Suppressor macrophage treated with lipopolysaccharide for 4 hours (primary cell): ENCODE results near the gene PFKFB3.
A peak's percentile ranks its signal among the peaks of the same experiment; 100 is the strongest.
"Not testable (repeated sequence)": the region's sequence is repeated elsewhere in the genome, so short reads cannot be mapped to it uniquely, and the experiment has no call there.

Source experiments
- DNase-seq: peaks from one replicate; pipeline ENCODE4 v3.0.0-alpha.2; 2020

The PFKFB3 gene

DNA sequence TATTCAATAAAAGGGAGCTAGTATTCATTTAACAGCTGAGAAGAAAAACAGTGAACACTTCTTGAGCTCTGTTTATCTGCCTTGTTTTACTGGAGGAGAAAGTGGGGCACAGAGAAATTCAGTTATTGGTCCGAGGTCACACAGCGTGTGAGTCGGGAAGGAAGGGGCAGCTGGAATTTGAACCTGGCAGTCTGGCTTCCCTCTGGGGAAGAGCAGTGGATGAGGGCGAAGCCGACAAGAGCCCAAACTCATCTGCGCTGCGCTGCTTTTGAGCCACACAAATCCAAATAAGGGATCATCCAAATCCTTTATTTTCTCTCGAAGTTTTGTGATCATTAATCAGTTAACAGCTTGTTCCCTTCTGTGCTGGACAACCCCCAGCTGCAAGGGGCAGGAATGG lies 23.7 kb upstream of the PFKFB3 start:
- DNase-seq: no peak

DNA sequence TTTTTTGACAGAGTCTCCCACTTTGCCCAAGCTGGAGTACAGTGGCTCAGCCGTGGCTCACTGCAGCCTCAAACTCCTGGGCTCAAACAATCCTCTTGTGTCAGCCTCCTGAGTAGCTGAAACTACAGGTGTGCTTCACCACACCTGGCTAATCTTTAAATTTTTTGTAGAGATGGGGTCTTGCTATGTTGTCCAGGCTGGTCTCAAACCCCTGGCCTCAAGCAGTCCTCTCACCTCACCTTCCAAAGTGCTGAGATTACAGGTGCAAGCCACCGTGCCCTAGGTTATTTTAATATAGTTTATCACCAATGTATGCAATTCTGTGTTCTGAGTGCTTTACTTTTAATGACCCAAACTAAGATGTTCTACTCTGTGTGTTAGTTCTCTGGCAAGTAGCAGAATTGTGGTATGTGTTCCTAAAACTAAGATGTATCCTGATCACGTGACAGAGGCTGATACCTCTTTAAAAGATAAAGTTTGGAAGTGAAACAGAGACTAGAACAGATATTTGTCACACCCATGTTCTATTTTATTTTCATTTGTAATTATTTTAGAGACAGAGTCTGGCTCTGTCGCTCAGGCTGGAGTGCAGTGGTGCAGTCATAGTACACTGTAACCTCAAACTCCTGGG lies 22.1 kb upstream of the PFKFB3 start:
- DNase-seq: no peak

DNA sequence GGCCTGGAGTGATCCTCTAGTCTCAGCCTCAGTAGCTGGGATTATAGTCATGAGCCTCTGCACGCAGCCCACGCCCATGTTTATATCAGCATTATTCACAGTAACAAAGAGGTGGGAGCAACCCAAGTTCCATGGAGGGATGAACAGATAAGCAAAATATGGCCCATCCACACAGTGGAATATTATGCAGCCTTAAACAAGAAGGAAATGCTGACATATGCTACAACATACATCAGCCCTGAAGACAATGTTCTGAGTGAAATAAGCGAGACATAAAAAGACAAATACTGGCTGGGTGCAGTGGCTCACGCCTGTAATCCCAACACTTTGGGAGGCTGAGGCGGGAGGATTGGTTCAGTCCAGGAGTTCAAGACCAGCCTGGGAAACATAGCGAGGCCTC lies 21.5 kb upstream of the PFKFB3 start:
- DNase-seq: no peak

DNA sequence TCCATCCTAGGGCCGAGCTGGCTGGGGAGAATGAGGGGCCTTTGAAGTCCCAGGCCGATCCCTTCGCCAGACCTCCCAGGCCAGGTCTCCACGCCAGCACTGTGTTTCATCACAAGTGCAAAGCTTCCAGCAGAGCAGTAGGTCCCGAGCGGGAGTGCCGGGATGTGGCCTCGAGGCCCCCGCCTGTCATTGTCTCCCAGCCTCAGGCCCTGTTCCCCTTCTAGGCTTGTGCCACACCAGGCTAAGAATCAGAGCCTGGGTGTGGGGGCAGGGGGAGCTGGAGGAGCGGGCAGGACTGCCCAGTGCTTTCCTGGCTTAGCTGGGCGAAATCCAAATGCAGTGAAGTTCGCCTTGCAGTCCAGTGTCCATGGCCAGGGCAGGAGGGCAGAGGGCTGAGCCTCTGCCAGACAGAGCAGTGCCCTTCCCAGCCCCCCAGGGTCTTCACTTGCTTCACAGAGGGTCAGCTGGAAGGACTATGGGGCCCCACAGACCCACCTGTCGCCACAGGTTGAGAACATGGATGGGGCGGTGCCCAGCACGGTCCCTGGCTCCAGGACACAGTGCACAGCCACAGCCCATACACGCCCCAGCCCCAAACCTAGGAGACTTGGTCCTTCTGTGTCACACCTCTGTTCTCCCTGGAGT lies 20.2 kb upstream of the PFKFB3 start:
- DNase-seq: no peak

DNA sequence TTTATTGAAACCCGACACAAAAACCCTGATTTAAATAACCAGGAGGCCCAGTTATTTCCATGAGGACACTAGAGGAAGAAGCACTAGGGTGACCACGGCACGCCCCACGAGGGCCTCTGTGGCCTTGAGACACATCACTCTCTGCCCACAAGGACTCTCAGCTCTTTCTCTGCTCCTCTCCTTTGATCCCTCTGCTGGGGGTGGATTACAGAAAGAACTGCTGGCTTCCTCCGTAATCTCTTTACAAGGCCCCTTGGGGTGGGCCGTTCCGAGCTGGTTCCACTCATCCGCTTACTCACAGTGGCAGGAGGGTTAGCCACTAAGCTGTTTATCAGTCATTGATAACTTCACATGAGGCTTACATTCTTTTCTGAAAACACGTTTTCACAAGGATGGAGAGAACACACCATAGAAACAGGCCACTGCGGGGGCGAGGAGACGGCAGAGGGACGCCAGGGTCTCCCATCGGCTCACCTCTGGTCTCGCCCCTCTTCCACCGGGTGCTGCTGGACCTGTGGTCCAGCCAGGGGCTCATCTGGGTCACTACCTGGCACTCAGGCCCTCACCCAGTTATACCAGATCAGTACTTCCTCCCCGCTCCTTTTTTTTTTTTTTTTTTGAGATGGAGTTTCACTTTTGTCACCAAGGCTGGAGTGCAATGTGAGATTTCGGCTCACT lies 17.6 kb upstream of the PFKFB3 start:
- DNase-seq: no peak

DNA sequence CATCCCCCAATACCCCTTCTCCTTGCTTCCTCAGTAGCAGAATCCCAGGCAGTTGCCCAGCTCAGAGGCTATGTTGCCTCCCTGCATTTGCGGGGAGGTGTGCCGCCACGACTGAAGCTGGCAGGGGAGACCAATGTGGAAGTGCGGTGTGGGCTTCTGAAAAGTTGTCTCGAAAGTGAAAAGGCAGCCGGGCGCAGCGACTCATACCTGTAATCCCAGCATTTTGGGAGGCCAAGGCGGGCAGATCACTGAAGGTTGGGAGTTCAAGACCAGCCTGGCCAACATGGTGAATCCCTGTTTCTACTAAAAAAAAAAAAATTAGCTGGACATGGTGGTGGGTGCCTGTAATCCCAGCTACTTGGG lies 15.9 kb upstream of the PFKFB3 start:
- DNase-seq: no peak

DNA sequence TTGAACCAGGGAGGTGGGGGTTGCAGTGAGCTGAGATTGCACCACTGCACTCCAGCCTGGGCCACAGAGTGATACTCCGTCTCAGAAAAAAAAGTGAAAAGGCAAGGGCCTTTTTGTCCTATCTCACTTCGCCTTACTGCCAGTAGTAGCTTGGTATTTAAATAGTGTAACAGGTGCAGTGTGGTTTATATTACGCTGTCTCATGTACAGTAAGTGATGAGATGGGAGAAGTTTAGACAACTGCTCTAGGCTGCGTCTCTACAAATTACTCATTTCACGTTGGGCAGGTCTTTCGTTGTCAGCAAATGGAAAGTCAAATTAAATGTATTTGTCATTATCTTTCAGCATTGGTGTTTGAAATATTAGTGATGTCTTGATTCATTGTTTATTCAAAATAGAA lies 15.5 kb upstream of the PFKFB3 start:
- no peak for DNase-seq

DNA sequence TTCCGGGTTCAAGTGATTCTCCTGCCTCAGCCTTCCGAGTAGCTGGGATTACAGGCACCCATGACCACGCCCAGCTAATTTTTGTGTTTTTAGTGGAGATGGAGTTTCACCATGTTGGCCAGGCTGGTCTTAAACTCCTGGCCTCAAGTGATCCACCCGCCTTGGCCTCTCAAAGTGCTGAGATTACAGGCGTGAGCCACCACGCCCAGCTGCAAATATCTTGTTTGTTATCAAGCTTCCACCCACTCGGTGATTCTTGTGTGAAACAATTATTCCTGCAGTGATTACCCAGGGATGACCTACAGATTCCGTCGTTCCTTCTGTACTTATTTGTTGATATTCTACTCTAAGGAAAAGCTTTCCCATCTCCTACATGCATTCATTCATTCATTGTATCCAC lies 12.7 kb upstream of the PFKFB3 start:
- not testable (repeated sequence) for DNase-seq

DNA sequence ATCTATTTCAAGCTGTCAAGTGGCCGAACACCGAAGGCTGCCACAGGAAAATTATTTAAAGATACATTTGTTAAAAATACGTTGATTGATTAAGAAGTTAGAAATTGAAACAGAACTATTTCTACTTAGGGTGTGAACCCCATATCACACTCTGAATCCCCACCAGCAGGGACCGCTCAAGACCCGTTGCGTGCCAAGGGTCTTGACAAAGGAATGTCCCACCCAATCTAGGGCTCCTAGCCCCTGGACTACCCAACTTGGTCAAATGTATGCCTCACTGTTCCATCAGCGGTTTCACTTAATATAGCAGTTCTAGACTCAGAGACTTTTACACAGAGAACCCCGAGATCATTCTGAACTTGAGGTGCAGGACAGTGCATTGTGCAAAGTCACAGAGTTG lies 11.6 kb upstream of the PFKFB3 start:
- DNase-seq: no peak

DNA sequence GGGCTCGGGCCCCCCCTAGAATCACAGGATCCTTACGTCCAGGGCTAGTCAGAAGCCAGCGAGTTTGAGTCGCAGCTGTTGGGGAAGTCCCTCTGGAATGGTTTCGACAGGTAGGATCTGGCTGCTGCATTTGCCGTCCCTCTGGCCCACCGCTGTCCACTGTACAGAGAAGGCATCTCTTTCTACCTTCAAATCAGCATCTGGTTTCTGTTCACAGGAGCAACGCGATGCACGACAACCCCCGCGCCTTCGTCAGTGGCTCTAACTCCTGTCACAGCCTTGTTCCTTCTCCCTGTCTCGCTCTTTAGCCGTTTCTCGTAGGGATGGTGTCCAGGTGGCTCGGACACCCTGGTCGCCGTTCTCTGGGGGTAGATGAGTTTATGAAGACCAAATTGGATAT lies 11.2 kb upstream of the PFKFB3 start:
- no peak for DNase-seq

DNA sequence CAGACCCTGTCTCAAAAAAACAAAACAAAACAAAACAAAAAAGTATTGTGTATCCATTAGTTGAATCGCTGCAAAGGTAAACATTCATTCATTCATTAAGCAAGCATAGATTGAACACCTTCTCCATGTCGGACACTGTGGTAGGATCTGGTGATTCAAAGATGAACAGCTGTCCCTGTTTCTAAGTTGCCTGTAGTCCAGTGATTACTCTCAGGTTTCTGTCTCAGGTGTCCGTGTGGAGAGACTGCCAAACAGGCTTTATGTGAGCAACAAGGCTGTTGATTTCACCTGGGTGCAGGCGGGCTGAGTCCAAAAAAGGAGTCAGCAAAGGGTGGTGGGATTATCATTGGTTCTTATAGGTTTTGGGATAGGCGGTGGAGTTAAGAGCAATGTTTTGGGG lies 9.4 kb upstream of the PFKFB3 start:
- DNase-seq: not testable (repeated sequence)

DNA sequence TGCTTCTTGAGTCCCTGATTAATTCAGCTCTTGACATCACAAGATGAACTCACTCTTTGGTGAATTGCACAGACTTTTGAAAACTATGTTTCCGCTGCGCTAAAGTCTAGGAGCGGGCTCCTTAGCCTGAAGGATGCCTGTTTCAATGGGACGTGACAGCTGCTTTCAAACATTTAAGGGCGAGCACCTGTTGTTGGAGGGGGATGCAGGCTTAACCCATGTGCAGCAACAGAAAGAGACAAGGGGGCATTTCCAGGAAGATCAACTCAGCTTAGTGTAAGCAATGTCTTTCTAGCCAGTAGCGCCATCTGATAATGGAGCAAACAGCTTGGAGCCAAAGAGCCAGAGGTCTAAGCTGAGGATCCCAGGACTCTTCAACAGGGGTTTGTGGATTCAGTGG lies 8.4 kb upstream of the PFKFB3 start:
- DNase-seq: no peak

DNA sequence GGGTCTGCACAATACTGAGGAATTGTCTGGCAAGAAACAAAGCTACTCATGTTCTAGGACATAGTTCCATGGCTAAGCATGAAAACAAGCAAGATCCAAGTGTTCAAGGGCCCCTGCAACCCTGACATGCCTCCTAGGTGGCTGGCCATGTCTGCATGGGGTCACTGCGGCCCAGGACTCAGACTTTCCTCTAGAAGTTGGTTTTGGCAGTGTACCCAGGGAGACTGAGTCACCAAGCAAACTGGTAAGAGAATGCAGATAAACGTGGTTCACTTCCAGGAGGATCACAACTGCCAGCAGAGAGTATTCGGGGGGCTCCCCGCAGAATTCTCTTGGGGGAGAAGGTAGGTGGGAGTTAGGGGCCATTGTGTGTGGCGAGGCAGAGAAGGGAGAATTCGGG lies 7.4 kb upstream of the PFKFB3 start:
- no peak for DNase-seq

DNA sequence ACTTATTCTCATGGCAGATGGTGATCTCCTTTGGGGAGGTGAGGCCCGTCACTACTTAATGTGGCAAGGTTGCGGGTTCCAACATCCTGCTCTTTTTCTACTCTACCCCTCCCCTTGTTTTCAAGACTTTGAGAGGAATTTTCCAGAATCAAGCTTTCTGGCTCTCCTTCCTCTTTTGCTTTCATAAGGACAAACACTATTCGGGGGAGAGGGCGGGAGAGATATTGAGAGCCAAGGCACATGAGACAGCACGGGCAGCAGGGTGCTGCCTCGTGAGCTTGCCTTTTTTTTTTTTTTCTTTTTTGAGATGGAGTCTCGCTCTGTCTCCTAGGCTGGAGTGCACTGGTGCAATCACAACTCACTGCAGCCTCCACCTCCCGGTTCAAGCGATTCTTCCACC lies 6.9 kb upstream of the PFKFB3 start:
- DNase-seq: peak; percentile 97

DNA sequence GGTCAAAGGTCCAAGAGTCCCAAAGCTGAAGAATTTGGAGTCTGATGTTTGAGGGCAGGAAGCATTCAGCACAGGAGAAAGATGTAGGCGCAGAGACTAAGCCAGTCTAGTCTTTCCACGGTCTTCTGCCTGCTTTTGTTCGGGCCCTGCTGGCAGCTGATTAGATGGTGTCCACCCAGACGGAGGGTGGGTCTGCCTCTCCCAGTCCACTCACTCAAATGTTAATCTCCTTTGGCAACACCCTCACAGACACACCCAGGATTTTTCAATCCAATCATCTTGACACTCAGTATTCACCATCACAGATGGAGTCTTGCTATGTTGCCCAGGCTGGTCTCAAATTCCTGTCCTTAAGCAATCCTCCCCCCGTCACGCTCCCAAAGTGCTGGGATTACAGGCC lies 6.2 kb upstream of the PFKFB3 start:
- peak; percentile 40 for DNase-seq

DNA sequence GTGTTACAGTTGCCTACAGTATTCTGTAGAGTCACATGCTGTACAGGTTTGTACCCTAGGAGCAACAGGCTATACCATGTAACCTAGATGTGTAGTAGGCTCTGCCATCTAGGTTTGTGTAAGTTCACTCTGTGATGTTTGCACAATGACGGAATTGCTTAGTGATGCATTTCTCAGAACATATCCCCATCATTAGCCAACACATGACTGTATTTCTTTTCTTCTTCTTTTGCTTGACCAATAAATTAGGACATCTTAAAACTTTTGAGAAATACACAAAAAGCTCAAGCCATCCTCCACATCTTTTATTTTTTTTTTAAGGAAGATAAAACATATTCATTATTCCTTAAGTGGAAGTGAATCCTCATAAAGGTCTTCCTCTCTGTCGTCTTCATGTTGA lies 5.4 kb upstream of the PFKFB3 start:
- peak; percentile 93 for DNase-seq

DNA sequence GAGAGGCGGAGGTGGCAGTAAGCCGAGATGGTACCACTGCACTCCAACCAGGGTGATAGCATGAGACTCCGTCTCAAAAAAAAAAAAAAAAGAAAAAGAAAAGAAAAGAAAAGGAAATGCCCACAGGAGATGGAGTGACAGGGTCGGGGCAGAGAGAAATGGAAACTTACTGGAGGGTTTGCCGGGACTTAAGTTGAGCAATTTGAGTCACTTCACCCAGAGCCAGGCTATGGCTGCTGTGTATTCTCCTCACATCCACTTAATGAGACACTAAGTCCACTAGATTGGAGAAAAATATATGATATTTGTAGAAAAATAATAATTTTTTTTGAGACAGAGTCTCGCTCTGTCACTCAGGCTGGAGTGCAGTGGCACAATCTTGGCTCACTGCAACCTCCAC lies 4.6 kb upstream of the PFKFB3 start:
- peak; percentile 86 for DNase-seq

DNA sequence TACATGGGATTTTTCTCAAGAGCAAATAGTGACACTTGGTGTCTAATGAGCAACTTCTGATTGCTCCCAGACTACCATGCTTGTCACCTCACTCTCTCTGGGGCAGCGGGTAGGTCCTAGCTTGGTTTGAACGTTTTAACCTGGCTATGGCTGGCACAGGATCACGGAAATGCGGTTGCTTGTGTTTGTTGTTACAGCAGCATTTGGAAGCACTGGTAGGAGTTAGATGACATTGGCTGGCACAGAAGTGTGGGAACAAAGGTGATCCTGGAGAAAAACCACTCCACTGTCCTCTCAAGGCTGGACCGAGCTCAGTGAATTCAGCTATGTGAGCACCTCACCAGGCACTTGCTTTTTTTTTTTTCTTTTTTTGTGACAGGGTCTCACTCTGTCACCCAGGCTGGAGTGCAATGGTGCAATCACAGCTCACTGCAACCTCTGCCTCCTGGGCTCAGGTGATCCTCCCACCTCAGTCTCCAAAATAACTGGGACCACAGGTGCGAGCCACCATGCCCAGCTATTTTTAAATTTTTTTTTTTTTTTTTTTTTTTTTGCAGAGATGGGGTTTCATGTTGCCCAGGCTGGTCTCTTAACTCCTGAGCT lies 3.5 kb upstream of the PFKFB3 start:
- DNase-seq: no peak

DNA sequence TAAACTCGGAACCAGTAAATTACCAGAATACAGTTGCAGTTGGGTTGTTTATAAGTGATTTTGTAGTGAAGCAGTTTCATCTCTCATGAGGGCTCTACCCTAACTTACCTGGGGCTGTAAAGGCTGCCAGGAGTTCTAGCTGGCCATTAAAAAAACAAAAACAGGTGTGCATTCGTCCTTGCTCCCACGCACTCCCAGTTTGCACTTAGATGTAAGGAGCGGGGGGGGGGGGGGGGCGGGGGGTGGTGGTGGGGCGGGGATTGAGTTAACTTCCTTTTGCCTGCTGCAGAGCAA lies 2.3 kb upstream of the PFKFB3 start:
- no peak for DNase-seq

DNA sequence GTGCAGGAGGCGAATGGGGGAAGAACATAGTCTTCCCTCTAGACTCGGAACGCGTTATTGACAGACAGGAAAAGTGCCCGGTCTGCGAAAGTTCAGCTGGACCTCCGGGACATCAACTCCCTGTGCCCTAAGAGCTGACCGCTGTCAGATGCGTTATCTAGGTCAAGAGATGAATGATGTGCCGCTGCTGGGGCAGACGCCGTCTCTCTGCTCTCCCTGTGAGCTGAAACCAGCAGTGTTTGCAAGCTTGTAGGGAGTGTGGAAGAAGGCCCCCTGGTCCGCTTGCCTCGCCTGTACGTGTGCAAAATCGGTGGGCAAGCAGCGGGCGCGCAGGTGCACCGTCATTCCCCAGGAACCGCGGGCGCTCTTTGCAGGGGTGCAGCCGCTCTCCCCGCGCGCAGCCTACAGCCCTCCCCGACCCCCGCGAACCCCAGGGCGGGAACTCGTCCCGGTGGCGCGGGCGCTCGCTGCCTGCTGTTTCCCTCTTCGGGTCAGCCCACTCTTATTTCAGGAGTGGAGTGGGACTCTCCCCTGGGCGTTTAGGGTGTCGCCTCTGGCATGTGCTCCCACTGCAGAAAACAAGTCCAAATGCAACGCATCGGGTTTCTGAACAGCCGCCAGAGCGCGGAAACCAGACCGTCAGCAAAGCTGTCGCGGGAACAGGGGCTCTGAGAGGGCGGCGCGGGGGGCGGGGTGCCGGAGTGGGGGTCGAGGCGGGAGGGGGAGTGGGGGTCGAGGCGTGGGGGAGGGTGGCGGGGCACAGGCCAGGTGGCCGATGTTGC lies 1.8 kb upstream of the PFKFB3 start:
- peak; percentile 70 for DNase-seq

DNA sequence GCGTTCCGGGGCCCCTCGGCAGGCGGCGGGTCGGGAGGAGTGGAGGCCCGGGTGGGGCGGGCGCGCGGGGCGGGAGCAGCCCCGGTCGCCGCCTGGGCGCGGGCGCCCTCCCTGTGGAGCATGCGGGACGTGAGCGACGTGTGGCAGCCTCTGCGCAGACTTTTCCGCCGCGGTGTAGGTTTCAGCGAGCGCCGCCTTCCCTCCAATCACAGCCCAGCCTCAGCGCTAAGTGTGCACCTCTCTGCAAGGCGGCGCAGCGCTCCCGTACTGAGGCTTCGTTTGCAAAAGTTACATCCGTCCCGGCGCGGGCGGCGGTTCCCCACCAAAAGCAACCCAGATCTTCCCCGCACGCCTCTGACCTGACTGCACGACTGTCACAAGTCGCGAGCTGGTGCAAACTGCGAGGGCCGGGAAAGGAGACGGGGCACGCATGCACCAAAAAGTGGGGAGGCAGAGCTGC lies 1.2 kb upstream of the PFKFB3 start:
- DNase-seq: peak; percentile 94

DNA sequence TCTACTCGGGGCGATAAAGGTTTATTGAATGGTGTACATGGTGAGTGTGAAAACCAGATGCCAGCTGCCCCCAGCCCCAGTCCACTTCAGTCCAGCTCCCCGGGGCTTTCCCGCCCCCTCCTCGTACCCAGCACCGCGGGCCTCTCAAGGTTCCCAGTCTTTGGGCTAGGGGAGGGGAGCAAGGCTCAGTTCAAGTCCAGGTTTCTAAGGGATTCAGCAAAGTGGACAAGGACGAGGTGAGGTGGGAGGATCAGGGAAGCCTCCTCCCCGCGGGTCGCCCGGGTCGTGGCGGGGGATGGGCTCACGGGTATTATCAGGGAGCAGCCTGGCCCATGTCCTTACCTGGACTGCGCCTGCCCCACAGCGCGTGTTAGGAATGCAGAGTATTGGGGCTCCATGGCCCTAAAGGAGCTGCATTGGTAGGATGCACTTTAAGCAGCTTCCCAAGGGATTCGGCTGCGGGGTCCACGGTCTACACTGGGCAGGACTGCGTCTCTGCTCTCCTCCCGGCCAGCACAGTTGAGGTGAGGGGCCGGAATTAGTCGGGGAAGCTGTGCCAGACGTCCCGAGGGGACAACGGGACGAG lies 541 bp upstream of the PFKFB3 start:
- DNase-seq: peak; percentile 37
